ENCODE results near the gene SPDYA.
"Not testable (repeated sequence)": the region's sequence is repeated elsewhere in the genome, so short reads cannot be mapped to it uniquely, and the experiment has no call there.

SPDYA gene

GRCh38 chr2:28768952-28769351, 41.7 kb upstream of the SPDYA start:
- no peak for TF ChIP-seq CTCF (conservative IDR thresholded peaks at IDR 0.05; ENCODE audit: low read depth)
- H3K27ac ChIP-seq = no peak overlapping the region
- ChIA-PET CTCF (interaction anchor here (0.6 kb wide), 2 partner anchors 165 to 373 kb away, joined by 3 to 4 read pairs; no protein-coding TSS in a partner anchor), POLR2A (ENCODE audit: low non-redundant PET) (no interaction called here)
- DNase-seq (ENCODE audit: low spot score) = no peak

GRCh38 chr2:28772351-28772750, 38.3 kb upstream of the SPDYA start:
- no peak for DNase-seq (ENCODE audit: low spot score)
- ChIA-PET POLR2A (ENCODE audit: low non-redundant PET) (no interaction called here), CTCF (no interaction called here)
- H3K27ac ChIP-seq = no peak overlapping the region
- no peak for TF ChIP-seq CTCF (conservative IDR thresholded peaks at IDR 0.05; ENCODE audit: low read depth)

GRCh38 chr2:28776471-28776870, 34.2 kb upstream of the SPDYA start:
- CTCF ChIA-PET = interaction anchor here (0.6 to 1.5 kb wide), 2 partner anchors 13 to 182 kb away, joined by 3 to 5 read pairs; no protein-coding TSS in a partner anchor
- POLR2A ChIA-PET (ENCODE audit: low non-redundant PET) = no interaction called here
- DNase-seq (ENCODE audit: low spot score) = no peak
- H3K27ac ChIP-seq = no peak overlapping the region
- no peak for TF ChIP-seq CTCF (conservative IDR thresholded peaks at IDR 0.05; ENCODE audit: low read depth)

- H3K27ac ChIP-seq = no peak overlapping the region
- TF ChIP-seq CTCF (conservative IDR thresholded peaks at IDR 0.05; ENCODE audit: low read depth) = no peak
- CTCF ChIA-PET = no interaction called here
- DNase-seq (ENCODE audit: low spot score) = no peak
- POLR2A ChIA-PET (ENCODE audit: low non-redundant PET) = no interaction called here
Measured at GRCh38 chr2:28778392-28778791, 32.2 kb upstream of the SPDYA start.

GRCh38 chr2:28779001-28779400, 31.6 kb upstream of the SPDYA start:
- no peak for TF ChIP-seq CTCF (conservative IDR thresholded peaks at IDR 0.05; ENCODE audit: low read depth)
- ChIA-PET CTCF (no interaction called here), POLR2A (ENCODE audit: low non-redundant PET) (no interaction called here)
- DNase-seq (ENCODE audit: low spot score) = no peak
- no peak overlapping the region for H3K27ac ChIP-seq

- TF ChIP-seq CTCF (conservative IDR thresholded peaks at IDR 0.05; ENCODE audit: low read depth) = no peak
- ChIA-PET POLR2A (ENCODE audit: low non-redundant PET) (no interaction called here), CTCF (no interaction called here)
- no peak overlapping the region for H3K27ac ChIP-seq
- no peak for DNase-seq (ENCODE audit: low spot score)
Measured at GRCh38 chr2:28780496-28780895, 30.1 kb upstream of the SPDYA start.

- POLR2A ChIA-PET (ENCODE audit: low non-redundant PET) = no interaction called here
Measured at GRCh38 chr2:28782423-28782822, 28.2 kb upstream of the SPDYA start.

GRCh38 chr2:28784570-28784969, 26.1 kb upstream of the SPDYA start:
- CTCF ChIA-PET = interaction anchor here (0.6 to 0.8 kb wide), 3 partner anchors 97 to 704 kb away, joined by 3 to 4 read pairs (median 4); no protein-coding TSS in a partner anchor
- DNase-seq (ENCODE audit: low spot score) = not testable (repeated sequence)

More at GRCh38 chr2:28782423-28782822, 28.2 kb upstream of the SPDYA start:
- no peak for TF ChIP-seq CTCF (conservative IDR thresholded peaks at IDR 0.05; ENCODE audit: low read depth)
- CTCF ChIA-PET = no interaction called here
- no peak overlapping the region for H3K27ac ChIP-seq
- no peak for DNase-seq (ENCODE audit: low spot score)

More at GRCh38 chr2:28784570-28784969, 26.1 kb upstream of the SPDYA start:
- H3K27ac ChIP-seq; POLR2A ChIA-PET (ENCODE audit: low non-redundant PET): not testable (repeated sequence)
